Measurements from ENCODE around the gene FAM118B.

FAM118B gene

GRCh38 chr11:126186708-126187529, 24.7 kb upstream of the FAM118B start:
- no peak for DNase-seq (ENCODE audit: low read depth)

DNA sequence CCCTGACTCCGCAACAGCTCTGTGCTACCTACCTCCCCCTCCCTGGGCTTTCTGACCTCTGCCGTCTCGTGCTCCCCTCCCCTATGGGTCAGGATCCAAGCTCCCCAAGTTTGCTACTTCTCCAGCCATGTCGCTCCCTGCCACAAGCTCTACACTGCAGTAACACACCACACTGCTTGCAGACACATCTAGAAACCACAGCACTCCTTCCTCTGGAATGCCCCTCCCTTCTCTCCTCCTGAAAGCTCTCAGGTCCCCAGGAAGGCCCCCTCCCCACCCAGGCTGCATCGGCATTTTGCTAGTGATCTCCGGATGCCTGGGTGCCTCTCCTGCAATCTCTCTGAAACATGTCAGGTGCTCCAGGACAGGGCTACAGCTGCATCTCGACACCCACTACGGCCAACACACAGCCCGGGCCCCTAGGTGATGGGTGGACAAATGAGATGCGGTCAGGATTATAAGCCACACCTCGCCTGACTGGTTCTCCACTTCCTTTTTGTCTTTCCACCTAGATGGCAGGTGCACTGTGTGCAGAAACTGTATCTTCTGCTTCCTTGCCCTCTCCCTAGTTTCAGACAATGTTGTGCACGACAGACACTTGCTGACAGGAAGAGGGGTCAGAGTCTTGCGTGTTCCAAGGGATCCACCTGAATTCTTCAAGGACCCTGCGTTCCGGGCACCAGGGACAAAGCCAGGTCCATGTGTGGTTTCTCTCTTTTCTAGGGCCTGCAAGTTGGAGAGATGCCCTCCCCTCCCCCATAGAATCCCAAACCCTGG, 23.1 kb upstream of the FAM118B start:
- DNase-seq (ENCODE audit: low read depth), result no peak

DNA sequence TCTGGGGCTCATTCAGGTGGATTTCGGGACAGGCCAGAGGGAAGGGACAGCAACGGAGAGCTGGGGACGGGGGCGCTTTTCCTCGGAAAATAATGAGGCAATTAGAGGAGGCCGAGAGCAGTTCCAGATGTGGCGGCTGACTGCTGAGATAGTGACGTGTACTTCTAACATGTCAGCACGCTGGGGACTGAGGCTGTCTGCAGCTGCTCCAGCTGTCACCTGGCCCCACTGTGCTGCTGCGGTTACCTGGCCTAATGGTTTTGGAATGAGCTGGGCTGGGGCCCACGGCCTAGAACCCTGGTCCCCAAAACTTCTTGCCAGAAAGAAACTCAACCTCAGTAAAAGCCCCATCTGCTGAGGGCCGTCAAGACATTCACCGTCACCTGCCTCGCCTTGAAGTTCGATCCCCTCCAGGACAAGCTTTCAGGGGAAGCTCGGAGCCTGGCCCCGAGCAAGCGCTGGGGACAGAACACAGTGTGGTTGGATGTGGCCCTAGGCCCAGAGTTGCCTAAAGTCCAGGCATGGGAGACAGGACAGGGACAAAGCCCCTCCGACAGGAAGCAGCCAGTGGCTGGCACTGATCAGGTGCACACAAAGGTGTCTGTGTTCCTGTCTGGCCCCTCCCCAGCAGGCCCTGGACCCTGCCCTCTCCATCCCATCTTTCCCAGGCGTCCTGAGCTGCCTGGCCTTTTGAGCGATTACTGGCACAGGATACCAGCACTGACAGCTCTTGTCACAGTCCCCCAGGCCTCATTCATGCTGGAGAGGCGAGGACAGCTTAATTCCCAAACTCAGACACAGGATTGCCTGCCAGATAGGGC, 22.3 kb upstream of the FAM118B start:
- no peak for DNase-seq (ENCODE audit: low read depth)

GRCh38 chr11:126190792-126191191, 20.8 kb upstream of the FAM118B start:
- no peak for DNase-seq (ENCODE audit: low read depth)

GRCh38 chr11:126191379-126192073, 20.1 kb upstream of the FAM118B start:
- no peak for DNase-seq (ENCODE audit: low read depth)

DNA sequence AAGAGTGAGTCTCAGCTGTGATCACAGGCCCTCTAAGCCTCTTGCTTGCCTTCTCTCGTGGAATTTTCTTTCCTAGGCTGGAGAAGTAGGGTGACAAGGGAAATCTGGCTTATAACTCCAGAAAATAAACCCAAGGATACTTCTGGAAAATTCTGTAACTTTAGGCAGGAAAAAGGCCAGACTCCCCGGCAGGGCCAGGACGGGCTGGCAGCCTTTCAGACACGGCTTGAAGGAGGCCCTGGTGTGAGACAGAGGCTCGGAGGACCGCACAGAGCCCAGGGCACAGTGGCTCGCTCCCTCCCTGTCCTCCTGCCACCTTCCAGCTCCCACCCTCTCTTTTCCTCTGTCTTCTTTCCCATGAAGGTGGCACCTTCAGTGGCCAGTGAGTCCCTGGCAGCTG, 19.2 kb upstream of the FAM118B start:
- no peak for DNase-seq (ENCODE audit: low read depth)

- DNase-seq (ENCODE audit: low read depth), result no peak
Measured at GRCh38 chr11:126193038-126193478, 18.5 kb upstream of the FAM118B start.

GRCh38 chr11:126194121-126194543, 17.4 kb upstream of the FAM118B start:
- no peak for DNase-seq (ENCODE audit: low read depth)

- DNase-seq (ENCODE audit: low read depth), result no peak
Measured at GRCh38 chr11:126195119-126195518, 16.5 kb upstream of the FAM118B start.

DNA sequence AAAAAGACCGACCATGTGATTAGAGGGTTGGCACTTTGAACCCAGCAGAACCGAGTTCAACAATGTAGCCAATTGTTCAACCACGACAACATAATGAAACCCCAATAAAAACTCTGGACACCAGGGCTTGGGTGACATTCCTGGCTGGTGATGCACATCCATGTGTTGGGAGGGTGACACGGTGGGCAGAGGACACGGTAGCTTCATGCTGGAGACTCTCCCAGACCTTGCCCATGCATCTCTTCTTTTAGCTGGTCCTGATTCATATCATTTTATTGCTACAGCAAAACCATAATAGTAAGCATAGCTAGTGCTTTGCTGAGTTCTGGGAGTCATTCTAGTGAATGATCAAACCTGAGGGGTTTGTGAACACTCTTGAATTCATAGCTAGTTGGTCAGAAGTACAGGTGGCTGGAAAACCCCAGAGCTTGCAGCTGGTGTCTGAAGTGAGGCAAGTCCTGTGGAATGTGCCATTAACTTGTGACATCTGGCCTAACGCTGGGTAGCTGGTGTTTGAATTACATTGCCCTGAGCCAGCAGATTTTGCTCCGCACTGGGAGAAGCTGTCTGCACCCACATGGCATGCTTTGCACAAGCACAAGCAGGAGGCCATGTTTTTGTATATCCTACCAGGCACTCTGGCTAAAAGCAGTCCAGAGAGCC, 14.2 kb upstream of the FAM118B start:
- no peak for DNase-seq (ENCODE audit: low read depth)

GRCh38 chr11:126198648-126199047, 12.9 kb upstream of the FAM118B start:
- DNase-seq (ENCODE audit: low read depth), result no peak

DNA sequence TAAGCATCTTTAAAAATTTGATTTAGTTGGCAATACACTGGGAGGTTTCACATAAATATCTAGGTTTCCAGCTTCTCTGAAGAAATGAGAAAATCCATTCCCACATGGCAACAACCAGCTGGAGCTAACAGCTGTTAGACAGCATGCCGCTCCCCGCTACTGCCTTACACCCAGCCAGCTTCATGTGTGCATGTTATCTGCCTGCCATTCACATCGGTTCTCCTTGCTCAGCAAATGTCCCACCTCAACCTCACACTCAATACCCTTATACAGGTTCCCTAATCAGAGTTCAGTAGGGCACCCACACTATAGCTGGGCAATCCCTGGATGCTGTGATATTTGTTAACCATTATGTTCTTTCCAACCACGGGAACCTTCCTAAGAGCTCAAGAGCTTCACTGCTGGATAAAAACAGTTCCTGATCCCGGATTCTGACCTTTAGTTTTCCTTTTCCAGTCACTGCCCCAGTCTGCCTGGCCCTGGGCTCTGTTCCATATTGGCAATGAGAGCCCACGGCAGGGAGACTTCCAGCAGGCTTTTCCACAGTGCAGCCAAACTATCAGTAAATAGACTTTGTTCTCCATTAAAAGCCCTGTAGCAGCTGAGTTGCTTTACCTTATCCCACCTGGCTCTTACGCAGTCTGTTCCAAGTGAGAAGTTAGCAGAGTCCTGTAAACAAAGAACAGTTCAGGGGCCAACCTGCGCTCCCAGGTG, 8.8 kb upstream of the FAM118B start:
- no peak for DNase-seq (ENCODE audit: low read depth)

DNA sequence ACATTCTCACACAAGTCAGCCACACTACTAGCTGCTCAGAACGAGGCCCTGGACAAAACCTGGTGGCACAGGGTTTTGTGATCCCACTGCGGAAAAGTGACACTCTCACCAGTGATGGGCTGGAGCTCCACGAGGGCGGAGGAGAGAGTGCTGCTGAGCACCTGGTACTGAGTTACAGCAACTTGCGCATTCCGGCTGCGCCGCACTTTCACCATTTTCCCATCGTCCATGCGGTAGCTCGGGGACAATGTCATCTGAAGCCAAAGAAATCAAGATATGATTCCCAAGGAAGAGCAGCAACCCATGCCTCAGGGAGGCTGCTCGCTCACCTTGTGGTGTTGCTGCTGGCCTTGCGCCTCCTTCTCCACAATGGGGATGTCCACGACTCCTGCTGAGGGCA, 6.2 kb upstream of the FAM118B start:
- no peak for DNase-seq (ENCODE audit: low read depth)

DNA sequence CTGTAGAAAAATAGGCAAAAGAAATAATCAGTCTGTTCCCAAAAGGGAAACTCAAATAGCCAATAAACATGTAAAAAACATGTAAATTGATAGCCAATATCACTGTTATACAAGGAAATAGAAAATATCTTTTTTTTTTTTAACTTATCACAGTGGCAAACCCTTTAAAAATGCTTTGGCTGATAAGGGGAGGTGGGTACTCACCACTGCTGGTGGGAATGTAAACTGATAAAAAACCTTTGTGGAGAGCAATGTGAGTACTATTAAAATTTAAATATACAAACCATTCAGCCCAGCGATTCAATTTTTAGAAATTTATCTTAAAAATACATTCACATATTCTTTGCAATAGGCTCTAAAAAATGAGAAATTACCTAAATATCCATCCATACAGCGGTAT, 3.7 kb upstream of the FAM118B start:
- DNase-seq (ENCODE audit: low read depth), result no peak

DNA sequence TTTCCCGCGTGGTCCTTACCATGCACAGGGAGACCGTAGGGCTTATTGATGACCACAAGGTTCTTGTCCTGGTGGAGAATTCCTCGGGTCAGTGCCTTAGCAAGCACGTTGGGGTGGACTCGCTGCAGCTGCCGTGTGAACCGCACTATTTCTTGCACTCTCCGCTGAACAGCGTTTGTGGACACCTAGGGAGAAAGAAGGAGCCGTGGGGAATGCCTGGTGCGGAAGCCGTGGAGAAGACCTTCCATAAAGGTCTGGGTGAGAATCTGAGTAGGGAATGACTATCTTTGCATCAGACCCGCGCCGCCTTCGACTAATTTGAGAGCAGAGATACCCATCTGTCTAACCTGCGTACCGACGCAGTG, 729 bp upstream of the FAM118B start:
- DNase-seq (ENCODE audit: low read depth), result no peak

DNA sequence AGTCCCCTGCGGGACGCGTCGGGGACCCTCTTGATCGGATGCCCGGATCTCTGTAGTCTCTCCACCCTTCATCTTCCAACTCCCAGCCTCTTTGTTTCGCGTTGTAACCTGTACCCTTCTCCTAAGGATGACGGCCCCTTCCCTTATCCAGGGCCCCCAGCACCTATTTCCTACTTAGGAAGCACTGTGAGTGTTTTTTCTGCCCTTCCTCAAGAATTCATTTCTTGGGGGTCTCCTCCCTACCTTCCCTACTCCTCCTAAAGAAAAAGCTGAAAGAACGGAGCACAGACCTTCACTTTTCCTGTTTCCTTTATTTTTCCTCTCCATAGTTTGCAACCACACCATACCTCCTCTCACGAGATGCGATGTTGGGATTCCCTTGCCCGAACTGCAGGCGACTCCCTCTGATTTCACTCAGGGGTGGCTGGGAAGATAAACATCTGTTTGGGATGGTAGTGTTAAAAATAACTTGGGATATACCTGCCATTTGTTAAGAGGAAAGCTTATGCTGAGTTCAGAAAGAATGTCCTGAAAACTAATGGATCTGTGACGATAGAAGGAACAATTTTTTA, 593 bp downstream of the FAM118B start:
- DNase-seq (ENCODE audit: low read depth), result no peak

- DNase-seq (ENCODE audit: low read depth), result no peak
Measured at GRCh38 chr11:126214441-126214840, 2.9 kb downstream of the FAM118B start.

- DNase-seq (ENCODE audit: low read depth), result no peak
Measured at GRCh38 chr11:126214841-126215240, 3.3 kb downstream of the FAM118B start.

- no peak for DNase-seq (ENCODE audit: low read depth)
Measured at GRCh38 chr11:126216526-126217305, 5.1 kb downstream of the FAM118B start.

- DNase-seq (ENCODE audit: low read depth), result no peak
Measured at GRCh38 chr11:126217491-126217890, 5.9 kb downstream of the FAM118B start.
